SK-N-SH (cell line): ENCODE measurements around the gene EPB41L2. TPM values are rescaled to one million over a fixed set of nuclear protein-coding genes. Genes with fewer than 3 reads are reported as not detected.

ENCODE experiments used
- CTCF ChIA-PET: fragments of 300-600, 350-600 bp; formaldehyde crosslinking; extraction: SDS; loops from one replicate; lab custom pipeline; 2021; lab: Yijun Ruan, JAX
- POLR2A ChIA-PET: fragments of 350-600 bp; sonication (Branson Sonifier 250); formaldehyde crosslinking; extraction: SDS; loops from one replicate; lab custom pipeline; 2020; ENCODE audit warnings: antibody characterized with exemption, inconsistent platforms; lab: Yijun Ruan, JAX
- DNase-seq: peaks from one replicate; pipeline ENCODE4 v3.0.0; 2012
- H2AFZ ChIP-seq: fragments of 200-600 bp; sonication (generic); 2 replicates; pipeline ENCODE4 v1.8.1; 2016; ENCODE audit warnings: antibody characterized with exemption, mild to moderate bottlenecking, low read depth
- H3F3A ChIP-seq: fragments of 200-600 bp; sonication (generic); replicated peaks from 2 replicates; pipeline ENCODE3; 2016; ENCODE audit warnings: antibody characterized with exemption, mild to moderate bottlenecking; ENCODE audit not compliant: insufficient read depth
- H3K27ac ChIP-seq, 2 experiments: fragments of 200-500 bp in 1 of 2; fragments of 200-600 bp in 1 of 2; sonication (Bioruptor generic) in 1 of 2; sonication (generic), shearing (Covaris generic) in 1 of 2; 2 replicates each; pipeline versions ENCODE4 v1.5.1 to v1.6.1; 2014 to 2016; ENCODE audit warnings: low read depth in 2 of 2, inconsistent platforms in 1 of 2, low read length in 1 of 2, mild to moderate bottlenecking in 1 of 2, mixed read lengths in 1 of 2
- H3K27me3 ChIP-seq: fragments of 200-600 bp; sonication (generic), shearing (Covaris generic); 2 replicates; pipeline ENCODE4 v1.6.1; 2016; ENCODE audit warnings: mixed run types; ENCODE audit not compliant: insufficient read depth
- H3K36me3 ChIP-seq, 2 experiments: fragments of 200-500 bp in 1 of 2; fragments of 200-600 bp in 1 of 2; sonication (Bioruptor generic) in 1 of 2; sonication (generic) in 1 of 2; replicated peaks in 1 of 2; 2 replicates each; pipeline versions ENCODE3 to v1.5.1; 2014 to 2016; ENCODE audit warnings: low read length in 1 of 2, mild to moderate bottlenecking in 1 of 2; ENCODE audit not compliant: insufficient read depth in 2 of 2, control insufficient read depth in 1 of 2
- H3K4me1 ChIP-seq, 2 experiments: fragments of 200-500 bp in 1 of 2; fragments of 200-600 bp in 1 of 2; sonication (Bioruptor generic) in 1 of 2; sonication (generic), shearing (Covaris generic) in 1 of 2; 2 replicates each; pipeline versions ENCODE4 v1.5.1 to v1.6.1; 2014 to 2016; ENCODE audit warnings: low read depth in 1 of 2, low read length in 1 of 2, mixed run types in 1 of 2; ENCODE audit not compliant: insufficient read depth in 2 of 2, control insufficient read depth in 1 of 2
- H3K4me2 ChIP-seq: fragments of 200-600 bp; sonication (generic), shearing (Covaris generic); 2 replicates; pipeline ENCODE4 v1.6.1; 2017; ENCODE audit warnings: mixed run types
- H3K4me3 ChIP-seq, 2 experiments: fragments of 200-500 bp in 1 of 2; fragments of 200-600 bp in 1 of 2; sonication (Bioruptor generic) in 1 of 2; sonication (generic), shearing (Covaris generic) in 1 of 2; 2 replicates each; pipeline versions ENCODE4 v1.5.1 to v1.8.1; 2014 to 2016; ENCODE audit warnings: low read depth in 2 of 2, inconsistent platforms in 1 of 2, low read length in 1 of 2, mild to moderate bottlenecking in 1 of 2, mixed read lengths in 1 of 2, moderate library complexity in 1 of 2
- H3K79me2 ChIP-seq: fragments of 200-600 bp; sonication (generic); 2 replicates; pipeline ENCODE4 v1.8.1; 2017; ENCODE audit warnings: mild to moderate bottlenecking; ENCODE audit not compliant: insufficient read depth
- H3K9ac ChIP-seq: fragments of 200-600 bp; sonication (generic); 2 replicates; pipeline ENCODE4 v1.6.1; 2017; ENCODE audit warnings: mixed run types
- H3K9me2 ChIP-seq: fragments of 200-600 bp; sonication (generic); 2 replicates; pipeline ENCODE4 v1.6.1; 2017; ENCODE audit warnings: mixed run types
- H3K9me3 ChIP-seq: fragments of 200-600 bp; sonication (generic); 2 replicates; pipeline ENCODE4 v1.6.1; 2017; ENCODE audit warnings: mixed run types, mild to moderate bottlenecking, moderate library complexity
- H4K20me1 ChIP-seq: fragments of 200-600 bp; sonication (generic); 2 replicates; pipeline ENCODE4 v1.6.1; 2017; ENCODE audit warnings: mild to moderate bottlenecking, mixed run types; ENCODE audit not compliant: insufficient read depth
- CHD2 ChIP-seq: fragments of 150-350 bp; IDR thresholded peaks from 2 replicates; pipeline ENCODE4 v1.6.1; 2018; ENCODE audit warnings: low read length; ENCODE audit not compliant: partially characterized antibody
- CTCF ChIP-seq: fragments of 200-600 bp; sonication (generic); IDR thresholded peaks from 2 replicates; pipeline ENCODE4 v1.6.1; 2017; ENCODE audit warnings: antibody characterized with exemption, mild to moderate bottlenecking, moderate library complexity
- EP300 ChIP-seq, 2 experiments: IDR thresholded peaks; 2 replicates each; pipeline versions ENCODE4 v1.4.0 to v1.6.1; 2012; ENCODE audit warnings: borderline replicate concordance in 1 of 2, low read depth in 1 of 2, low read length in 1 of 2
- EZH2phosphoT487 ChIP-seq: fragments of 200-600 bp; sonication (generic); IDR thresholded peaks from 2 replicates; pipeline ENCODE4 v1.6.1; 2017; ENCODE audit warnings: low read depth, mixed run types, mild to moderate bottlenecking, antibody characterized with exemption, moderate library complexity, borderline replicate concordance
- FOXM1 ChIP-seq: IDR thresholded peaks from 2 replicates; pipeline ENCODE4 v1.4.0; 2012; ENCODE audit warnings: low read depth, mild to moderate bottlenecking
- GABPA ChIP-seq: IDR thresholded peaks from 2 replicates; pipeline ENCODE4 v1.4.0; 2012; ENCODE audit warnings: low read depth, mild to moderate bottlenecking
- GATA2 ChIP-seq: sonication (generic); formaldehyde crosslinking; IDR thresholded peaks from 2 replicates; pipeline ENCODE4 v1.5.0; 2020; ENCODE audit warnings: mild to moderate bottlenecking, missing genetic modification reagents
- MEF2A ChIP-seq: IDR thresholded peaks from 2 replicates; pipeline ENCODE4 v1.4.0; 2012; ENCODE audit warnings: low read depth, borderline replicate concordance
- NFIC ChIP-seq: IDR thresholded peaks from 2 replicates; pipeline ENCODE4 v1.4.0; 2012; ENCODE audit warnings: borderline replicate concordance
- NRF1 ChIP-seq: IDR thresholded peaks from 2 replicates; pipeline ENCODE4 v1.6.1; 2012; ENCODE audit warnings: low read depth, mild to moderate bottlenecking, low read length
- POLR2AphosphoS5 ChIP-seq: IDR thresholded peaks from 2 replicates; pipeline ENCODE4 v1.6.1; 2012; ENCODE audit warnings: low read depth, low read length
- RAD21 ChIP-seq: IDR thresholded peaks from 2 replicates; pipeline ENCODE4 v1.6.1; 2012; ENCODE audit warnings: mild to moderate bottlenecking, low read length
- RCOR1 ChIP-seq: fragments of 150-350 bp; IDR thresholded peaks from 2 replicates; pipeline ENCODE4 v1.6.1; 2017; ENCODE audit warnings: antibody characterized with exemption, low read length
- RFX5 ChIP-seq: IDR thresholded peaks from 2 replicates; pipeline ENCODE4 v1.6.1; 2012; ENCODE audit warnings: mild to moderate bottlenecking, improper control_type of control experiment, low read length
- RXRA ChIP-seq: IDR thresholded peaks from 2 replicates; pipeline ENCODE4 v1.4.0; 2012; ENCODE audit warnings: low read depth, mild to moderate bottlenecking, borderline replicate concordance
- SIN3A ChIP-seq: IDR thresholded peaks from 2 replicates; pipeline ENCODE4 v1.6.1; 2012; ENCODE audit warnings: low read depth, mild to moderate bottlenecking, low read length, moderate library complexity, borderline replicate concordance
- SMC3 ChIP-seq: IDR thresholded peaks from 2 replicates; pipeline ENCODE4 v1.6.1; 2012; ENCODE audit warnings: low read depth, low read length, improper control_type of control experiment
- TAF1 ChIP-seq: IDR thresholded peaks from 2 replicates; pipeline ENCODE4 v1.6.1; 2012; ENCODE audit warnings: low read depth, mild to moderate bottlenecking, low read length, moderate library complexity, borderline replicate concordance
- TCF12 ChIP-seq: IDR thresholded peaks from 2 replicates; pipeline ENCODE4 v1.4.0; 2012
- YY1 ChIP-seq: IDR thresholded peaks from 2 replicates; pipeline ENCODE4 v1.4.0; 2012; ENCODE audit warnings: low read depth, mild to moderate bottlenecking
- WGBS: methylation state at CpG from one replicate; pipeline ENCODE4 v1.1.6; 2017; ENCODE audit warnings: low lambda C conversion rate; 5-methylcytosine and 5-hydroxymethylcytosine counted together
- polyA plus RNA-seq, 3 experiments: library from polyadenylated mRNA; depleted of rRNA; stranded (reverse); fragments of >200 nt; gene quantifications; 2 replicates each; pipeline ENCODE4 v1.2.3, GENCODE V29; 2012
- TF ChIP-seq, protein P1 (sequence below): fragments of 150-350 bp; IDR thresholded peaks from 2 replicates; pipeline ENCODE4 v1.6.1; 2016; ENCODE audit warnings: mild to moderate bottlenecking, low read depth, low read length
- TF ChIP-seq, protein P2 (sequence below): IDR thresholded peaks from 2 replicates; pipeline ENCODE4 v1.4.0; 2012; ENCODE audit warnings: low read depth, borderline replicate concordance
- TF ChIP-seq, protein P3 (sequence below): IDR thresholded peaks from 2 replicates; pipeline ENCODE4 v1.4.0; 2012; ENCODE audit warnings: low read depth, borderline replicate concordance

Gene EPB41L2
- polyA plus RNA-seq, 1 of the 3 experiments (the other 2 are of a cell fraction): 1.4 TPM

DNA sequence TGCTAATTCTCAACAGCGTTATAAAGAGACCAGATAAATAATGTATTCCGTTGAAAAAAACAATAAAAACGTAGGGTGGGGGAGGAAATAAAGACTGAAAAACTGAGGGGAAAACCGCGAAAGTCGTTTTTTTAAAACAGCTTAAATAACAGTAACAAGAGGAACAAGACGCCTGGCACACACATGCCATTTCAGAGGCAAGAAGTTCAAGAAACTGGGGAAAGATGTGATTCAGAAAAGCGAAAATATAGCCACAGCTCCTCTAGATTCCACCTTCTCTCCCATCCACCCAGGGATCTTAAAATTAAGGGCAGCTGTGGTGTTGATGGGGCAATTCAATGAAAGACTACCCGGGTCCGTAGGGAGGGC lies 1.3 kb downstream of the EPB41L2 start (continued):
- TF ChIP-seq GABPA (no peak), NFIC (no peak), TAF1 (no peak), SMC3 (no peak), GATA2 (CRISPR knock-in tag) (no peak), EZH2phosphoT487 (no peak), TCF12 (no peak), MEF2A (no peak), CTCF (no peak)

DNA sequence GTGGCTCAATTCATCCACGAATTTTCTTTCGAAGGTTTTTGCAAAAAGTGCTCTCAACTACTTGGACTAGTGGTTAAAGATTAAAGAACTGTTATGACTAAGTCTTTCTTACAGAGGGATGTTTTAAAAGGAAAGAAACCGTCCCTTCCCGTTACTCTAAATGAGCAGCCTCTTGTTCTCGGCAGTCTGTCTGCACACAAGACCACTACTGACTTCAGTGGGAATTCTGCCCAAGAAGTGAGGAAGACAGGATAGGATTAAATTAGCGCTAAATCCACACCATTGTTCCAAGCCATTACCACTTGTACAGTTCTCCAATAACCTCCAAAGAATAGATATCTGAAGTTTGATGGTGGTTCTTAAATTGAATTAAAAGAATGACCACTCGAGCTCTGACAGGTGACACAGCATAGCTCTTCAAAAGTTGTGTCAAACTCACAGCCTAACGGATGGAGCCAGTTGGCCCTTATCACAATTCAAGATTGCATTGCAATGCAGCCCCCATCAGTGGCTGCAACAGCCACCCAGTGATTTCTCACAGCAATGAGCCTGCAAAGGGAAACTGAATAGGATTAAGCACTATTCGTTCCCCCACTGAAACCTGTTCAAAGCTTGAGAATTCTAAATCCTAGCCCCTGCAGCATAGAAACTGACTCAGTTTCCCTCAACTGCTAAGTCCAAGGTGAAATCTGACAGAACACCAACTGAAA lies 1.8 kb downstream of the EPB41L2 start:
- no peak overlapping the region for H3K9ac ChIP-seq
- peaks cover 33% of the 10 kb centered on the region; the same call in 1 of the 2 replicates for H3K27me3 ChIP-seq
- H3K9me3 ChIP-seq: no peaks in the 10 kb centered on the region
- H3F3A ChIP-seq: peaks cover 7% of the 10 kb centered on the region
- peak overlapping the region; percentile 76 for H3K4me2 ChIP-seq
- H3K4me1 ChIP-seq: peaks cover 0 to 5% of the 10 kb centered on the region in 2 experiments; a peak in 1 of 4 replicates
- CTCF ChIA-PET: no interaction called here
- H2AFZ ChIP-seq: no peak overlapping the region
- no peaks in the 10 kb centered on the region for H4K20me1 ChIP-seq
- TF ChIP-seq, protein P1, sequence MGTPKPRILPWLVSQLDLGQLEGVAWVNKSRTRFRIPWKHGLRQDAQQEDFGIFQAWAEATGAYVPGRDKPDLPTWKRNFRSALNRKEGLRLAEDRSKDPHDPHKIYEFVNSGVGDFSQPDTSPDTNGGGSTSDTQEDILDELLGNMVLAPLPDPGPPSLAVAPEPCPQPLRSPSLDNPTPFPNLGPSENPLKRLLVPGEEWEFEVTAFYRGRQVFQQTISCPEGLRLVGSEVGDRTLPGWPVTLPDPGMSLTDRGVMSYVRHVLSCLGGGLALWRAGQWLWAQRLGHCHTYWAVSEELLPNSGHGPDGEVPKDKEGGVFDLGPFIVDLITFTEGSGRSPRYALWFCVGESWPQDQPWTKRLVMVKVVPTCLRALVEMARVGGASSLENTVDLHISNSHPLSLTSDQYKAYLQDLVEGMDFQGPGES: no peak
- TF ChIP-seq, protein P2, sequence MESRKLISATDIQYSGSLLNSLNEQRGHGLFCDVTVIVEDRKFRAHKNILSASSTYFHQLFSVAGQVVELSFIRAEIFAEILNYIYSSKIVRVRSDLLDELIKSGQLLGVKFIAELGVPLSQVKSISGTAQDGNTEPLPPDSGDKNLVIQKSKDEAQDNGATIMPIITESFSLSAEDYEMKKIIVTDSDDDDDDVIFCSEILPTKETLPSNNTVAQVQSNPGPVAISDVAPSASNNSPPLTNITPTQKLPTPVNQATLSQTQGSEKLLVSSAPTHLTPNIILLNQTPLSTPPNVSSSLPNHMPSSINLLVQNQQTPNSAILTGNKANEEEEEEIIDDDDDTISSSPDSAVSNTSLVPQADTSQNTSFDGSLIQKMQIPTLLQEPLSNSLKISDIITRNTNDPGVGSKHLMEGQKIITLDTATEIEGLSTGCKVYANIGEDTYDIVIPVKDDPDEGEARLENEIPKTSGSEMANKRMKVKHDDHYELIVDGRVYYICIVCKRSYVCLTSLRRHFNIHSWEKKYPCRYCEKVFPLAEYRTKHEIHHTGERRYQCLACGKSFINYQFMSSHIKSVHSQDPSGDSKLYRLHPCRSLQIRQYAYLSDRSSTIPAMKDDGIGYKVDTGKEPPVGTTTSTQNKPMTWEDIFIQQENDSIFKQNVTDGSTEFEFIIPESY: no peak
- TF ChIP-seq CHD2 (no peak), FOXM1 (no peak), YY1 (no peak), NRF1 (no peak), POLR2AphosphoS5 (no peak), RXRA (no peak), EP300 (IDR thresholded peaks at IDR 0.05; ENCODE audit: borderline replicate concordance in 1 of 2, low read depth in 1 of 2, low read length in 1 of 2) (no peak), RAD21 (no peak), RFX5 (no peak), RCOR1 (no peak), GABPA (no peak), SIN3A (no peak)
- TF ChIP-seq, protein P3, sequence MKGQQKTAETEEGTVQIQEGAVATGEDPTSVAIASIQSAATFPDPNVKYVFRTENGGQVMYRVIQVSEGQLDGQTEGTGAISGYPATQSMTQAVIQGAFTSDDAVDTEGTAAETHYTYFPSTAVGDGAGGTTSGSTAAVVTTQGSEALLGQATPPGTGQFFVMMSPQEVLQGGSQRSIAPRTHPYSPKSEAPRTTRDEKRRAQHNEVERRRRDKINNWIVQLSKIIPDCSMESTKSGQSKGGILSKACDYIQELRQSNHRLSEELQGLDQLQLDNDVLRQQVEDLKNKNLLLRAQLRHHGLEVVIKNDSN: no peak
- no peak overlapping the region; a peak in 1 of 4 replicates for H3K4me3 ChIP-seq
- 10% methylated on average over 9 of the region's 9 CpGs for WGBS
- H3K27ac ChIP-seq: no peak overlapping the region
- no peaks in the 10 kb centered on the region for H3K9me2 ChIP-seq
- no peak for DNase-seq
- no peaks in the 10 kb centered on the region for H3K36me3 ChIP-seq
- no peaks in the 10 kb centered on the region for H3K79me2 ChIP-seq
- POLR2A ChIA-PET: no interaction called here
